Endothelial cell of umbilical vein (primary cell): ENCODE measurements around the gene HTR1E. TPM values are rescaled to one million over a fixed set of nuclear protein-coding genes. Genes with fewer than 3 reads are reported as not detected.
"Not testable (repeated sequence)": the region's sequence is repeated elsewhere in the genome, so short reads cannot be mapped to it uniquely, and the experiment has no call there.

Experiments
- BruUV-seq: library from RNA; stranded (reverse); fragments of 400-500 nt; replicated peaks from 2 replicates; lab custom pipeline; 2021; lab: Mats Ljungman, UMichigan
- CTCF ChIA-PET: fragments of 300-600, 350-600 bp; sonication (Branson Sonifier 250); formaldehyde crosslinking; loops from one replicate; lab custom pipeline; 2021; ENCODE audit warnings: antibody characterized with exemption, inconsistent platforms; lab: Charles Lee
- POLR2A ChIA-PET: fragments of 300-600, 350-600 bp; sonication (Branson Sonifier 250); formaldehyde crosslinking; loops from one replicate; lab custom pipeline; 2021; ENCODE audit warnings: antibody characterized with exemption, inconsistent platforms; lab: Charles Lee
- DNase-seq: peaks from one replicate; pipeline ENCODE4 v3.0.0-alpha.2; 2011; ENCODE audit warnings: low read depth, low spot score
- FAIRE-seq: peaks from 2 replicates; lab custom pipeline; 2011; peaks lifted over from hg19 to GRCh38; lab: Jason Lieb, UNC
- H2AFZ ChIP-seq: 2 replicates; pipeline ENCODE4 v1.6.0; 2012; ENCODE audit warnings: low read depth, low read length, control low read depth, inconsistent platforms
- H3K27ac ChIP-seq: 2 replicates; pipeline ENCODE4 v1.5.1; 2011; ENCODE audit warnings: low read depth, mild to moderate bottlenecking, control low read depth, low read length, moderate library complexity; ENCODE audit not compliant: insufficient read depth
- H3K27me3 ChIP-seq, 2 experiments: 2 replicates each; pipeline versions ENCODE4 v1.6.0 to v1.6.1; 2011; ENCODE audit warnings: low read length in 2 of 2, mixed read lengths in 1 of 2; ENCODE audit not compliant: control insufficient read depth in 2 of 2, insufficient read depth in 2 of 2
- H3K36me3 ChIP-seq, 2 experiments: 2 replicates in 1 of 2; 3 replicates in 1 of 2; pipeline ENCODE4 v1.5.1; 2011; ENCODE audit warnings: low read length in 2 of 2, mild to moderate bottlenecking in 1 of 2, moderate library complexity in 1 of 2; ENCODE audit not compliant: control insufficient read depth in 2 of 2, insufficient read depth in 2 of 2; ENCODE audit errors: extremely low read depth in 1 of 2
- H3K4me1 ChIP-seq: 3 replicates; pipeline ENCODE4 v1.5.1; 2011; ENCODE audit warnings: mild to moderate bottlenecking, low read length; ENCODE audit not compliant: control insufficient read depth, insufficient read depth; ENCODE audit errors: extremely low read depth
- H3K4me2 ChIP-seq: 2 replicates; pipeline ENCODE4 v1.6.1; 2011; ENCODE audit warnings: low read length, control low read depth, mixed read lengths; ENCODE audit not compliant: insufficient read depth
- H3K4me3 ChIP-seq, 3 experiments: fragments of 200-600 bp in 1 of 3; sonication (generic), shearing (Covaris generic) in 1 of 3; replicated peaks in 1 of 3; 2 replicates each; pipeline ENCODE4 v1.5.1; 2011 to 2016; ENCODE audit warnings: control low read depth in 3 of 3, low read length in 3 of 3, mild to moderate bottlenecking in 2 of 3, inconsistent platforms in 1 of 3, low read depth in 1 of 3, moderate library complexity in 1 of 3; ENCODE audit not compliant: insufficient read depth in 1 of 3
- H3K79me2 ChIP-seq: 2 replicates; pipeline ENCODE4 v1.6.0; 2012; ENCODE audit warnings: low read length, inconsistent platforms; ENCODE audit not compliant: control insufficient read depth, insufficient read depth
- H3K9ac ChIP-seq: replicated peaks from 2 replicates; pipeline ENCODE3; 2011; ENCODE audit warnings: low read length, control low read depth; ENCODE audit not compliant: insufficient read depth; ENCODE audit errors: extremely low read depth
- H3K9me1 ChIP-seq: replicated peaks from 3 replicates; pipeline ENCODE4 v1.6.0; 2011; ENCODE audit warnings: mild to moderate bottlenecking, low read length; ENCODE audit not compliant: control insufficient read depth, insufficient read depth; ENCODE audit errors: extremely low read depth
- H3K9me3 ChIP-seq: replicated peaks from 2 replicates; pipeline ENCODE4 v1.5.1; 2012; ENCODE audit warnings: low read length, inconsistent platforms; ENCODE audit not compliant: control insufficient read depth, insufficient read depth
- H4K20me1 ChIP-seq: replicated peaks from 2 replicates; pipeline ENCODE3; 2011; ENCODE audit warnings: mild to moderate bottlenecking, low read length; ENCODE audit not compliant: control insufficient read depth, insufficient read depth; ENCODE audit errors: extremely low read depth
- EZH2 ChIP-seq: IDR thresholded peaks from 2 replicates; pipeline ENCODE4 v1.6.1; 2012; ENCODE audit warnings: borderline replicate concordance, low read depth, mild to moderate bottlenecking, moderate library complexity, low read length, inconsistent platforms; ENCODE audit not compliant: severe bottlenecking
- FOS ChIP-seq: IDR thresholded peaks from 2 replicates; pipeline ENCODE4 v1.6.1; 2011; ENCODE audit warnings: mild to moderate bottlenecking, low read length, moderate library complexity, borderline replicate concordance; ENCODE audit not compliant: insufficient read depth
- GATA2 ChIP-seq: IDR thresholded peaks from 2 replicates; pipeline ENCODE4 v1.7.0; 2011; ENCODE audit warnings: low read depth, mild to moderate bottlenecking, moderate library complexity, mixed read lengths, low read length; ENCODE audit not compliant: insufficient read length, insufficient read depth
- JUN ChIP-seq: IDR thresholded peaks from 2 replicates; pipeline ENCODE4 v1.6.1; 2011; ENCODE audit warnings: borderline replicate concordance, low read depth; ENCODE audit not compliant: insufficient read length, insufficient read depth
- MYC ChIP-seq: IDR thresholded peaks from one replicate; pipeline ENCODE4 v1.6.1; 2011; ENCODE audit warnings: mild to moderate bottlenecking, low read depth, low read length
- POLR2A ChIP-seq: IDR thresholded peaks from 2 replicates; pipeline ENCODE4 v1.6.1; 2012; ENCODE audit warnings: low read depth, mild to moderate bottlenecking, control low read depth, low read length
- POLR2AphosphoS5 ChIP-seq: IDR thresholded peaks from 2 replicates; pipeline ENCODE4 v1.6.1; 2012; ENCODE audit warnings: low read depth, mild to moderate bottlenecking, control low read depth, low read length, moderate library complexity; ENCODE audit not compliant: insufficient read depth
- dilution Hi-C: fragments of 300-500 bp; cut with MboI; formaldehyde crosslinking; loops from one replicate; pipeline ENCODE4 v1.15.0; 2019; ENCODE audit warnings: low sequenced_read_pairs; ENCODE audit not compliant: extremely low pct_ligation_motif_present
- intact Hi-C: fragments of 100-400 bp; cut with micrococcal nuclease; formaldehyde crosslinking; loops from one replicate; pipeline ENCODE4 v1.10.0; 2022
- polyA plus RNA-seq, 4 experiments: library from polyadenylated mRNA; depleted of rRNA in 3 of 4; stranded (reverse) in 3 of 4; unstranded in 1 of 4; fragments of >200 nt; gene quantifications; 2 replicates each; pipeline versions ENCODE4 v1.2.1 to v1.2.3, GENCODE V29; 2011 to 2012; ENCODE audit warnings: missing spikeins in 1 of 4
- total RNA-seq: library from RNA; stranded (reverse); gene quantifications from 2 replicates; pipeline ENCODE4 v1.2.3, GENCODE V29; 2021
- TF ChIP-seq, protein P1 (sequence below), 2 donors: IDR thresholded peaks; 1 replicate in 1 of 2; 2 replicates in 1 of 2; pipeline ENCODE4 v1.5.1; 2011; ENCODE audit warnings: low read length in 2 of 2, mild to moderate bottlenecking in 2 of 2, moderate library complexity in 2 of 2, control low read depth in 1 of 2, inconsistent platforms in 1 of 2, low read depth in 1 of 2; ENCODE audit not compliant: insufficient read depth in 1 of 2; ENCODE audit errors: extremely low read depth in 1 of 2
- TF ChIP-seq, protein P2 (sequence below): IDR thresholded peaks from 2 replicates; pipeline ENCODE4 v1.6.1; 2011; ENCODE audit not compliant: insufficient read depth, insufficient read length

Gene HTR1E
- total and polyA plus RNA-seq, 2 donors (not counting 3 experiments of a cell fraction or from before 2014, with no cell fraction given), result not detected

DNA sequence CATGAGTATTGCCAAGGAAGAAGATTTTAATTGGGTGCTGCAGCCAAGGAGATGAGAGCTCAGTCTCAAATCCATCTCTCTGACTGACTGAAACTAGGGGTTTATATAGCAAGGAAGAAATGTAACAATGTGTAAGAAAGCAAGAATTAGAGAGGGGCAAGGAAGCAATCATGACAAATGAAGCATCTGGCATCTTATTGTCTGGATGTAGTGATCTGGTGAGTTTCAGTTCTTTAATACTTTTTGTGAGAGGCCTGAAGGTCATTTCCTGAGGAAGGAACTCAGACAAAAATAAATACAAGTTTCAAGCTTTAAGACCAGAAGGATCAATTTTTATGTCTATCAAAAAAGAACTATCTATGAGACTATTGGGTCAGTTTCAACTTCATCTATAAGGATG is 64.2 kb downstream of the HTR1E start:
- dilution Hi-C loops (no loop called here), intact Hi-C loops (no loop called here)
- no peaks in the 10 kb centered on the region for H3K4me1 ChIP-seq
- no peak overlapping the region for H3K4me2 ChIP-seq
- no peak overlapping the region for H3K27ac ChIP-seq
- H3K9me3 ChIP-seq, result no peaks in the 10 kb centered on the region
- TF ChIP-seq JUN (no peak), MYC (no peak), GATA2 (no peak), EZH2 (no peak), POLR2AphosphoS5 (no peak), FOS (no peak), POLR2A (no peak)
- TF ChIP-seq, protein P1, sequence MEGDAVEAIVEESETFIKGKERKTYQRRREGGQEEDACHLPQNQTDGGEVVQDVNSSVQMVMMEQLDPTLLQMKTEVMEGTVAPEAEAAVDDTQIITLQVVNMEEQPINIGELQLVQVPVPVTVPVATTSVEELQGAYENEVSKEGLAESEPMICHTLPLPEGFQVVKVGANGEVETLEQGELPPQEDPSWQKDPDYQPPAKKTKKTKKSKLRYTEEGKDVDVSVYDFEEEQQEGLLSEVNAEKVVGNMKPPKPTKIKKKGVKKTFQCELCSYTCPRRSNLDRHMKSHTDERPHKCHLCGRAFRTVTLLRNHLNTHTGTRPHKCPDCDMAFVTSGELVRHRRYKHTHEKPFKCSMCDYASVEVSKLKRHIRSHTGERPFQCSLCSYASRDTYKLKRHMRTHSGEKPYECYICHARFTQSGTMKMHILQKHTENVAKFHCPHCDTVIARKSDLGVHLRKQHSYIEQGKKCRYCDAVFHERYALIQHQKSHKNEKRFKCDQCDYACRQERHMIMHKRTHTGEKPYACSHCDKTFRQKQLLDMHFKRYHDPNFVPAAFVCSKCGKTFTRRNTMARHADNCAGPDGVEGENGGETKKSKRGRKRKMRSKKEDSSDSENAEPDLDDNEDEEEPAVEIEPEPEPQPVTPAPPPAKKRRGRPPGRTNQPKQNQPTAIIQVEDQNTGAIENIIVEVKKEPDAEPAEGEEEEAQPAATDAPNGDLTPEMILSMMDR (IDR thresholded peaks at IDR 0.05; ENCODE audit: extremely low read depth in 1 of 2, insufficient read depth in 1 of 2, low read depth in 1 of 2, low read length in 2 of 2), result no peak
- TF ChIP-seq, protein P2, sequence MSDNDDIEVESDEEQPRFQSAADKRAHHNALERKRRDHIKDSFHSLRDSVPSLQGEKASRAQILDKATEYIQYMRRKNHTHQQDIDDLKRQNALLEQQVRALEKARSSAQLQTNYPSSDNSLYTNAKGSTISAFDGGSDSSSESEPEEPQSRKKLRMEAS, result no peak
- FAIRE-seq (no peak), DNase-seq (no peak)
- no peaks in the 10 kb centered on the region for H3K27me3 ChIP-seq
- no peak overlapping the region for H2AFZ ChIP-seq
- H3K9ac ChIP-seq, result no peak overlapping the region
- BruUV-seq, result no TSS peak
- no peaks in the 10 kb centered on the region for H3K36me3 ChIP-seq
- H4K20me1 ChIP-seq, result no peaks in the 10 kb centered on the region
- CTCF ChIA-PET, result no interaction called here
- POLR2A ChIA-PET, result no interaction called here
- no peaks in the 10 kb centered on the region for H3K9me1 ChIP-seq
- H3K79me2 ChIP-seq, result no peaks in the 10 kb centered on the region
- H3K4me3 ChIP-seq, result no peak overlapping the region

DNA sequence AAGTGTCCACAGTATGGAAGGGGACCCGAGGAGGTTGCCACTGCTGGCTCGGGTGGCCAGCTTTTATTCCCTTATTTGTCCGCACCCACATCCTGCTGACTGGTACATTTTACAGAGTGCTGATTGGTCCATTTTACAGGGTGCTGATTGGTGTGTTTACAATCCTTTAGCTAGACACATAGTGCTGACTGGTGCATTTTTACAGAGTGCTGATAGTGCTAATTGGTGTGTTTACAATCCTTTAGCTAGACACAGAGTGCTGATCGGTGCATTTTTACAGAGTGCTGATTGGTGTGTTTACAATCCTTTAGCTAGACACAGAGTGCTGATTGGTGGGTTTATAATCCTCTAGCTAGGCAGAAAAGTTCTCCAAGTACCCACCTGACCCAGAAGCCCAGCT is 65.1 kb downstream of the HTR1E start:
- H3K36me3 ChIP-seq, CTCF ChIA-PET, intact Hi-C loops, DNase-seq, BruUV-seq, H3K9ac ChIP-seq, FAIRE-seq, H3K27ac ChIP-seq, H3K79me2 ChIP-seq, H3K4me3 ChIP-seq, POLR2A ChIA-PET, H3K9me3 ChIP-seq, H3K9me1 ChIP-seq, H3K4me2 ChIP-seq, H4K20me1 ChIP-seq, H3K4me1 ChIP-seq, dilution Hi-C loops, H3K27me3 ChIP-seq, H2AFZ ChIP-seq: not testable (repeated sequence)

DNA sequence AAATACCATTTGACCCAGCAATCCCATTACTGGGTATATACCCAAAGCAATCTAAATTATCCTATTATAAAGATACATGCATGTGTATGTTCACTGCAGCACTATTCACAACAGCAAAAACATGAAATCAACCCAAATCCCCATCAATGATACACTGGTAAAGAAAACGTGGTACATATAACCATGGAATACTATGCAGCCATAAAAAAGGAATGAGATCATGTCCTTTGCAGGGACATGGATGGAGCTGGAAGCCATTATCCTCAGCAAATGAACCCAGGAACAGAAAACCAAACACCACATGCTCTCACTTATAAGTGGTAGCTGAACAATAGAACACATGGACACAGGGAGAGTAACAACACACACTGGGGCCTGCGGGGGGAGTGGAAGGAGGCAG is 69.2 kb downstream of the HTR1E start:
- dilution Hi-C loops, FAIRE-seq, H3K9ac ChIP-seq, DNase-seq, H3K27ac ChIP-seq, CTCF ChIA-PET, H2AFZ ChIP-seq, POLR2A ChIA-PET, H3K4me2 ChIP-seq, H3K9me3 ChIP-seq, H3K27me3 ChIP-seq, H3K4me3 ChIP-seq, H3K79me2 ChIP-seq, H3K4me1 ChIP-seq, intact Hi-C loops, H3K36me3 ChIP-seq, H3K9me1 ChIP-seq, BruUV-seq, H4K20me1 ChIP-seq: not testable (repeated sequence)
